Activated effector memory CD4-positive, alpha-beta T cell treated with Interleukin-2 at 50 U/mL for 16 hours (primary cell): ENCODE measurements around the gene GOLGA6L2.
"Not testable (repeated sequence)": the region's sequence is repeated elsewhere in the genome, so short reads cannot be mapped to it uniquely, and the experiment has no call there.

Experiments used
- DNase-seq: peaks from one replicate; pipeline ENCODE4 v3.0.0-alpha.2; 2020

Gene GOLGA6L2, protein sequence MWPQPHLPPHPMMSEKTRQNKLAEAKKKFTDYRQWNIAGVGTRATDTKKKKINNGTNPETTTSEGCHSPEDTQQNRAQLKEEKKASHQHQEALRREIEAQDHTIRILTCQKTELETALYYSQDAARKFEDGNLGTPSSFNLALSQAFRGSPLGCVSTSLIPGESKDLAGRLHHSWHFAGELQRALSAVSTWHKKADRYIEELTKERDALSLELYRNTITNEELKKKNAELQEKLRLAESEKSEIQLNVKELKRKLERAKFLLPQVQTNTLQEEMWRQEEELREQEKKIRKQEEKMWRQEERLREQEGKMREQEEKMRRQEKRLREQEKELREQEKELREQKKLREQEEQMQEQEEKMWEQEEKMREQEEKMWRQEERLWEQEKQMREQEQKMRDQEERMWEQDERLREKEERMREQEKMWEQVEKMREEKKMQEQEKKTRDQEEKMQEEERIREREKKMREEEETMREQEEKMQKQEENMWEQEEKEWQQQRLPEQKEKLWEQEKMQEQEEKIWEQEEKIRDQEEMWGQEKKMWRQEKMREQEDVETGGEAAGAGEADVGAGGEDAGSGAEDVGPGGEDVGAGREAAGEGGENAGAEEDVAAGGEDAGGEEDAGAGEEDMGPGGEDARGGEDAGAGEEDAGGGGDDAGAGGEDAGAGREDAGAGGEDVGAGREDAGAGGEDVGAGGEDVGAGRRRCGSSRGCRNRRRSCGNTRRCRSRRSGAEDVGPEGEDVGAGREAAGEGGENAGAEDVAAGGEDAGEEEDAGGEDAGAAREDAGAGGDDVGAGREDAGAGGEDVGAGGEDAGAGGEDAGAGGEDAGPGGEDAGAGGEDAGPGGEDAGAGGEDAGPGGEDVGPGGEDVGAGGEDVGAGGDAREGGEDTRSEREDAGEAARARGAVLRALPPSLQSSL

GRCh38 chr15:23447107-23447500 lies at the start of gene GOLGA6L2:
Gene GOLGA6L2 (minus strand): TSS chr15:23447243. CDS start chr15:23447181, 62 bp downstream.
- no peak for DNase-seq

DNA sequence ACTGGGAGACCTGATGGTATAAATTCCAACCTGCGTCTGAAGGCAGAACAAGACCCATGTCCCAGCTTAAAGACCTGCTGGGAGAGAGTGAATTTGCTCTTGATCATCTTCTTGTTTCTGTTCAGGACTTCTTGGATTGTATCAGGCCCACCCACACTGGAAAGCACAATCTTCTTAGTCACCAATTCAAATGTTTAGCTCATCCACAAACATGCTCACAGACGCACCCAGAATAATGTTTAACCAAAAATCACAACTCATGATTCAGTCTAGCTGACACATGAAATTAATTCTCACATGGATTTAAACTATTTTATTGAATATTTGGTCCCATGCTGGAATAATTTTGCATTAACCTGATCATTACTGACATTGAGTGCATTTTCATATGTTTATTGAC lies 37.8 kb upstream of the GOLGA6L2 start:
- DNase-seq: no peak

DNA sequence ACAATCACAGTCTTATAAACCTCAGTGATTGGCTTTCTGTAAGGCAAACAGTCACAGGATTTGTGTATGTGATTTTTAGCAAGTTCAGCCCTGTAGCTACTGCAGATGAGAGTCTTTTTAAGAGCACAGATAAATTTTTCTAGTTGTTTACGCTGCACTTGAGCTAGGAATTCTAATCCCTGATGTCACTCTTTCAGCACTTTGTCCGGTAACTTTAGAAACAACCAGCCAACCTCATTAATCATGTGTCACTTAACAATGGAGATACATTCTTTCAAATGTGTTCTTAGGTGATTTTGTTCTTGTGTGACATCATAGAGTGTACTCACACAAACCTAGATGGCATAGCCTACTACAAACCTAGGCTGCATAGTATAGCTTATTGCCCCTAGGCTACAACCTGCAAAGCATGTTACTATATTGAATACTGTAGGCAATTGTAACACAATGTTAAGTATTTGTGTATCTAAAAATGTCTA lies 36.8 kb upstream of the GOLGA6L2 start:
- no peak for DNase-seq

DNA sequence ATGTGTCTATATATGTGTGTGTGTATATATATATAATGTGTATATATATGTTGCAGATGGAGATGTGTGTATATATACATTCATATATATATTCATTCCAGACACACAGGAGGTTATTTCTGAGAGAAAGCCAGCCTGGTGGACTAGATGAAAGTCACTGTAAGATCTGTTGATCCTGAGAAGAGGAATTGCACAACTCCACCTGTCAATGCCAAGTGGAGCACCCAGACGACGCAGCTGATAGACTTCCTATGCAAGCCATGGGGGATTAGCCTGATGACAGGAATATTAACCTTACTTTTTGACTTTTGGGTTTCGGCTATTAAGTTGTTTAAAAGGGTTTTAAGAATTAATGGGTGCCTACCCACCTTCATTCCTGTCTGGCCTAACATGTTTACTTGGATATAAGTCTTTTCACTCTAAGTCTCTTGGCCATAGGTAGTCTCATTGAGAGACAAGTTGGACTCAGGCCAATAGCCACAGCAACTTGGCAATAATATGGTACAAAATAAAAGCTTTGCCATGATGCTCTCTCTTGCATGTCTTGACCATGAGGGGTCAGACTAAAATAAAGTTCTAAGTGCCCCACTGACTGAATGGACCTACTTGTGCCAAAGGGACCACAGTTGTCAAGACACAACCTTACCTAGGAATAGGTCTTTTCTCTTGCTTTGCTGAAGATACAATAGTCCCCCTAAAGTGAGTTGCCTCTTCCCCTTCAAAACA lies 35.9 kb upstream of the GOLGA6L2 start:
- no peak for DNase-seq

DNA sequence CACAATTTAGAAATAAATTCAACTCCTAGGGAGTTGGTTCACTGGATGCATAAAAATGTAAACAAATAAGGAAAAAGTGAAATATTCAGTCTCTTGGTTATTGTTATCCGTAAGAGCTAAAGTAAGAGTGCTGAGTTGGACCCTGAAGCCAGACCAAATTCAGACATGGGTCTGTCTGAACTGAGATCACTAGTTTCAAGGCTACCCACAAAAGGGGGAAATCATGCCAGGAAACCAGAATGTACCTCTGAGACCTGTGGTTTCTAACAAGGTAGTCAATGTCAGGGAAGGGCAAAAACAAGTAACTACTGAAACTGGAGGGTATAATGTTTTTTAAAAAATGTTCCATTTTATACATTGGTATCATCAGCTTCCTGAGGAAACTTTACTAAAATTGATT lies 35.2 kb upstream of the GOLGA6L2 start:
- no peak for DNase-seq

DNA sequence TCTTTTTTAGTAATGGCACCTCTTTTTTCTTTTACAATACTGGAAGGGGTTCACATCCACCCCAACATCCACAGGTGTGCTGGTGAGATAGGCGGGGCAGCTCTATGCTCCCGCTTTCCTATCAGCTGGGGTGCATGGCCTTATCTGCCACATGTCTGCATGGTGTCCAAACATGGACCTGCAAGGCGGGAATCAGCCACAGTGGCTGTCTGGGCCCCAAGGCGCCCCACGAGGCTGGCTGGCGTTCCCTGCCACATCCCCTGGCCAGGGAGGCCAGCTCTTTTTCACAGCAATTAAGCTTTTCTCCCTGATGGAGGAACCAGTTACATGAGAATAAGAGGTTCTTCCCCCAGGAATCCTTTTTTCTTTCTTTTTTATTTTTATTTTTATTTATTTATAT lies 30.9 kb upstream of the GOLGA6L2 start:
- no peak for DNase-seq

GRCh38 chr15:23472678-23473077 lies 25.6 kb upstream of the GOLGA6L2 start:
- no peak for DNase-seq

DNA sequence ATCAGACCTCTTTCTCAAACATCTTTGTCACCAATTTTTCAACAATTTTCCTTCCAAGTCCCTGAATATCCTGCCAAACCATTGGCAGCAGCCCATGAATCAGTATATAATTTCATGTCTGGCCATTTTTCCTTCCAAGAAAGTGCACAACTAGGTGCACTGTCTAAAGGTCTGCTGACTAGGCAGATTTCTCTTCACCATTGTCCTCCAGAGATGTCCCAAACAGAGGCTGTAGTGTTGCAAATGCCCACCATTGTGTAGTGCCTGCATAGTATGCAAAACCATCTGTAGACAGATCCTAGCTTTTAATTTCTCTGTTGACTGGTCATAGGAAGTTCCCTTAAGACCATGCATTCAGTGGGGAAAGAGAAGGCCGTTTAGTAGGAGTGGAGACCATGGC lies 25.0 kb upstream of the GOLGA6L2 start:
- DNase-seq: no peak

GRCh38 chr15:23467110-23467600 lies 20.1 kb upstream of the GOLGA6L2 start:
- DNase-seq: no peak

- DNase-seq: no peak
Observed at GRCh38 chr15:23457890-23458289, 10.8 kb upstream of the GOLGA6L2 start.

DNA sequence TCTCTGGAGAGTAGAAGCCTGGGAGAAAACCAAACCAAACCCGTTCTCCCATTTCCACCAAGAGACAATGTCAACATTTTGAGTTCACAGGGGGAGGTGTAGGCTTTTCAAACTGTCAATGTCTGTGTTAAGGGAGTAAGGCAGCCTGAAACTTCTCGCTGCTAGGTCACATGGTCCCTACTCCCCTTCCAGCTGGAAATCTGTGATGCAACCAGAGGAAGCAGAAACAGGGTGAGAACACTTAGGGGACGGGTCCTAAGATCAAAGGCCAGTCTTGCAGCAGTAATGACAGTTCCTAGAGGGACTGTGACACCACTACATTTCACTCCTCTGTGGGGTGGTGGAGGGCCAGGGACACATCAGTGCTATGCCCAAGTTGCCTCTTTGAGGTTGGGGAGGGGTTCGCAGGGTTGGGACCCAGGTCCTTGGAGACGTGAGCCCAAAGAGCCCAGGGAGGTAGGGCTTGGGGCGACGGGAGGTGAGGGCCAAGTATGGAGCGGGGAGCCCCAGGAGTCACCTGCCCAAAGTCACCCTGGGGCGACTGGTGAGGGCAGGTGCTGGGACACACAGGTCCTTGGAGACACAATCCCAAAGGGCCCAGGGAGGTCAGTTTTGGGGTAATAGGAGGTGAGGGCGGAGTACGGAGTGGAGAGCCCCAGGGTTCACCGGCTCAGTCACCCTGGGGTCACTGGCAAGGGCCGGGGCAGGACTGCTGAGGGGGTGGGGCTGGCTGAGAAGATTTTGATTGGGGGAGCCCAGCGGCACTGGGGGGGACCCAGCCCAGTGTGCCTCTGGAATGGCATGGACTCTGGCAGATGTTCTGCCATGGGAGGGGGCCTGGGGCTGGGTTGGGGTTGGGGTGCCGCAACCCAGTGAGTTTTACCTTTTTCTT lies 582 bp downstream of the GOLGA6L2 start:
- DNase-seq: no peak

GRCh38 chr15:23444269-23444668 lies 2.8 kb downstream of the GOLGA6L2 start:
- no peak for DNase-seq

GRCh38 chr15:23441204-23441603 lies 5.8 kb downstream of the GOLGA6L2 start:
- DNase-seq: no peak

DNA sequence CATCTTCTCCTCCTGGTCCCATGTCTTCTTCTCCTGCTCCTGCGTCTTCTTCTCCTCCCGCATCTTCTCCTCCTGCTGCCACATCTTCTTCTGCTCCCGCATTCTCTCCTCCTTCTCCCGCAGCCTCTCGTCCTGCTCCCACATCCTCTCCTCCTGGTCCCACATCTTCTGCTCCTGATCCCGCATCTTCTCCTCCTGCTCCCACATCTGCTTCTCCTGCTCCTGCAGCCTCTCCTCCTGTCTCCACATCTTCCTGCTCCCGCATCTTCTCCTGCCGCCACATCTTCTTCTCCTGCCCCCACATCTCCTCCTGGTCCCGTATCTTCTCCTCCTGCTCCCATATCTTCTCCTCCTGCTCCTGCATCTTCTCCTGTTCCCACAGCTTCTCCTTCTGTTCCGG lies 6.4 kb downstream of the GOLGA6L2 start:
- no peak for DNase-seq

GRCh38 chr15:23439513-23439912 lies 7.5 kb downstream of the GOLGA6L2 start:
- DNase-seq: no peak

GRCh38 chr15:23438816-23439466 lies 8.1 kb downstream of the GOLGA6L2 start:
- no peak for DNase-seq

DNA sequence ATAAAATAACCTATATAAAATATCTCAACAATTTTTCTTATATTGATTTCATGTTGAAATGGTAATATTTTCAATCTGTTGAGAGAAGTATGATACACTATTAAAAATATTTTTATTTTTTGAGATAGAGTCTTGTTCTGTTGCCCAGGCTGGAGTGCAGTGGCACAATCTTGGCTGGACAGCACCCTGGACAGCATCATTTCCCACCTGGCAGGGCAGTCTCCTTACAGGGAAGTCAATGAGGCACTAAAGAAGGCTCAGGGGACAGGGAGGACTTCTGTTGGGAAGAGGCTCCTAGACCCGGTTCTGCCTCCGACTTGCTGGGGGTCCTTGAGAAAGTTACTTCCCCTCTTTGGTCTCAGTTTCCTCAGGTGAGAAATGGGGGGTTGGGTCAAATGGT lies 9.4 kb downstream of the GOLGA6L2 start:
- DNase-seq: no peak

DNA sequence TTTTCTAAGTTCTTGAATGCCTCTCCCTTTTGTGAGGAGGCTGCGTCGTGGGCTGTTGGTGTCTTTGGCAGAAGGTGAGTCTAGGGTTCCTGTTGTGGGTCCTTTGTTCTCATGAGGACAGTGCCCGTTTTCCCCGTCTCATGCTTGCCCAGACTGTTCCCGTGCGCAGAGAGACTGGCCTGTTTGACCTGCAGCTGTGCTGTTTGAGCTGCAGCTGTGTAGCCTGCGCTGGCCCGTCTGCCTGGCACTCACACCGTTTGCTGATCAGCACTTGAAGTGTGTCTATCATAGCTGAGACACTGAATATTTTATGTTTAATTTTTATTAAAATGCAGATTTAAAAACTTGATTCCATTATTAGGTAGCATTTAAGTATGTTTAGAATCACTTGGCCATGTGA lies 9.9 kb downstream of the GOLGA6L2 start:
- no peak for DNase-seq

- DNase-seq: no peak
Observed at GRCh38 chr15:23436421-23436820, 10.6 kb downstream of the GOLGA6L2 start.

- DNase-seq: not testable (repeated sequence)
Observed at GRCh38 chr15:23434699-23435098, 12.3 kb downstream of the GOLGA6L2 start.

- not testable (repeated sequence) for DNase-seq
Observed at GRCh38 chr15:23425327-23425726, 21.7 kb downstream of the GOLGA6L2 start.
